GM18505 (cell line): ENCODE results near the gene ALDH1A1.

Experiments
- ATAC-seq: cut with Tn5 transposase; IDR thresholded peaks from one replicate; pipeline ENCODE4 v1.9.1; 2021; ENCODE audit not compliant: unreplicated experiment
- POLR2A ChIP-seq: IDR thresholded peaks from 4 replicates; pipeline ENCODE4 v1.6.1; 2011; ENCODE audit warnings: borderline replicate concordance; ENCODE audit not compliant: insufficient read depth, insufficient read length; ENCODE audit errors: extremely low read depth

Gene ALDH1A1

GRCh38 chr9:72952914-72953313, at the start of gene ALDH1A1:
TSS of gene ALDH1A1 (minus strand) at chr9:72953053. CDS start at chr9:72953000, 53 bp downstream.
- no peak for TF ChIP-seq POLR2A
- ATAC-seq: no peak

GRCh38 chr9:73001860-73002259, 49.0 kb upstream of the ALDH1A1 start:
- TF ChIP-seq POLR2A: no peak
- no peak for ATAC-seq

DNA sequence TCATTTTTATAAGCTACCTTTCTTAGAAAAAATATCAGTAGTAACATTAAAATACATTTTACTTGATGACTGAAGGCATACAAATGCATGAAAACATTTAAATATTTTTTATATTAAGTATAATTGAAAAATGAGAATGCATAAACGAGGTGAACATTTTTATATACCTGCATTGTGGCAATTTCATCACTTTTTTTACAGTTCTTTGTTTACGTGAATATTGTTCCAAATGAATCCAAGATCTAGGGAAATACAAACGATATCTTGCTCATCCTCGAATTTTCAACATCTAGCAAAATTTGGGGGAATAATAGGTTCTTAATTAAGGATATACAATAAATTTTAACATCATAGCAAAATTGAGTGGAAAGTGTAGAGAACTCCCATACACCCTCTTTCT, 45.5 kb upstream of the ALDH1A1 start:
- TF ChIP-seq POLR2A: no peak
- no peak for ATAC-seq

GRCh38 chr9:72997387-72997995, 44.6 kb upstream of the ALDH1A1 start:
- ATAC-seq: no peak
- TF ChIP-seq POLR2A: no peak

GRCh38 chr9:72996684-72997314, 43.9 kb upstream of the ALDH1A1 start:
- ATAC-seq: no peak
- no peak for TF ChIP-seq POLR2A

GRCh38 chr9:72996114-72996513, 43.3 kb upstream of the ALDH1A1 start:
- TF ChIP-seq POLR2A: no peak
- no peak for ATAC-seq

DNA sequence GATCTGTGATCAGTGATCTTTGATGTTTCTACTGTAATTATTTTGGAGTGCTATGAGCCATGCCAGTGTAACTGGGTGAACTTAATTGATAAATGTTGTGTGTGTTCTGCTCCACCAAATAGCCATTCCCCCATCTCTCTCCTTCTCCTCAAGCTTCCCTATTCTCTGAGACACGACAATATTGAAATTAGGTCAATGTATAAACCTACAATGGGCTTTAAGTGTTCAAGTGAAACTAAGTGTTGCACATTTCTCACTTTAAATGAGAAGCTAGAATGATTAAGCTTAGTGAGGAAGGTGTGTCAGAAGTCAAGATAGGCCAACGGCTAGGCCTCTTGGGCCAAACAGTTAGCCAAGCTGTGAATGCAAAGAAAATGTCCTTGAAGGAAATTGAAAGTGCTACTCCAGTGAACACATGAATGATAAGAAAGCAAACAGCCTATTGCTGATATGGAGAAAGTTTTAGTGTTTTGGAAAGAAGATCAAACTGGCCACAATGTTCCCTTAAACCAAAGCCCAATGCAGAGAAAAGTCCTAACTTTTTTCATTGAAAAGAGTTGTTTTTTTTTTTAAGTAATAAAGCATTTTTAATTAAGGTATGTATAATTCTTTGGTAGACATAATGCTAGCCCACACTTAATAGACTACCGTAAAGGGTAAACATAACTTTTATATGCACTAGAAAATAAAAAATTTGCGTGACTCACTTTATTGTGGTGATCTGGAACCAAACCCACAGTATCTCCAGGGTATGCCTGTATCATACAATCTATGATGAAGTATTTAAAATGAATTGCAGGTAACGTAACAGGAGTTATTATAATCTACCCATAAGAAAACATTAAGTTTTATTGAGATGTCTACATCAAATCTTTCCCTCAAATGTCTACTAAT, 42.5 kb upstream of the ALDH1A1 start:
- ATAC-seq: no peak
- no peak for TF ChIP-seq POLR2A

GRCh38 chr9:72991772-72992171, 38.9 kb upstream of the ALDH1A1 start:
- no peak for ATAC-seq
- TF ChIP-seq POLR2A: no peak

- no peak for ATAC-seq
Observed at GRCh38 chr9:72990397-72991182, 37.7 kb upstream of the ALDH1A1 start.

GRCh38 chr9:72986522-72987116, 33.8 kb upstream of the ALDH1A1 start:
- no peak for TF ChIP-seq POLR2A
- no peak for ATAC-seq

More at GRCh38 chr9:72990397-72991182, 37.7 kb upstream of the ALDH1A1 start:
- no peak for TF ChIP-seq POLR2A

DNA sequence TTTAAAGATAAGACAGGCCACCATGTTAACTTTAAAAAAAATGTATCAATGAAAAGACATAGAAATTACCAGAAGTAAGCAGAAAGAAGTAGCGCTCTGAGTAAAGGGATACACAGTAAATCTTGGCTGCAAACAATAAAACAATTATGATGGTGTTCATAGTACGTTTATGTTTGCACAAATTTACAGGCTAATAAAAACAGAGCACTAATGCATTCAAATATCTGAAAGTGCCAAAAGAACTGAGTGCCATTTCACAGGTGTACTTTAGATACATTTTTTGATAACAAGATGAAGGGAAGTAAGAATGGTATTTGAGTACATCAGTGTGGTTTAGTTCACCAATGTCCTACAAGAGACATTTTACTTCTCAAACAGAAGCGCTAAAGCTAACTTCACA, 32.9 kb upstream of the ALDH1A1 start:
- no peak for ATAC-seq
- no peak for TF ChIP-seq POLR2A

DNA sequence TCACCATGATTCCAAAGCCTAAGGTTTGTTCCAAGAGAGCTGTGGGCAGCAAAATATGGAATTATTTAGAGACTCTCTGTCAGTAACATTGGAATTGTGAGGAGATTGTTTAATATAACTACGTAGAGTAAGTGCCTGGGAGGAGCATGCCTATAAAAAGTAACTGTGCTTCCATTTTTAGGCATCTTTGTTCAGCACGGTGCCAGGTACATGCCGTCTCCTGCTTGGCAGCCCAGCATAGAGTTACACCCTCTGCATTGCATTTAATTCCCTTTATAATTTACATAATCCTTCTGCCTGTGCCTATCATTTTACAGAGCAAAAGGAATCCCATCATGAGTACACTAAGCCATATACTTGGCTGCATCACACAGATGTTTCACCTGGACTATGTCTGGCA, 32.1 kb upstream of the ALDH1A1 start:
- TF ChIP-seq POLR2A: no peak
- no peak for ATAC-seq
